Heart right ventricle (tissue), 16 donors: ENCODE measurements around the gene MAL. TPM values are rescaled to one million over a fixed set of nuclear protein-coding genes. Genes with fewer than 3 reads are reported as not detected.

Experiments used
- ATAC-seq, 8 donors: fragments of 200-7000 bp; cut with Tn5 transposase; one replicate each; pipeline ENCODE4 v1.9.1; 2020; ENCODE audit warnings: mild to moderate bottlenecking in 8 of 8, moderate library complexity in 8 of 8, moderate number of reproducible peaks in 1 of 8
- DNase-seq, 2 donors: peaks; one replicate each; pipeline ENCODE4 v3.0.0-alpha.2; 2020
- H3K27ac ChIP-seq, 10 donors: fragments of 200-600 bp; sonication (generic) in 2 of 10; one replicate each; pipeline versions ENCODE4 v1.5.0 to v1.8.0; 2020 to 2022; ENCODE audit warnings: mild to moderate bottlenecking in 3 of 10
- H3K27me3 ChIP-seq, 7 donors: fragments of 200-600 bp; one replicate each; pipeline ENCODE4 v1.8.0; 2021 to 2022; ENCODE audit warnings: mild to moderate bottlenecking in 2 of 7
- H3K36me3 ChIP-seq, 9 donors: fragments of 200-600 bp; sonication (generic) in 1 of 9; one replicate each; pipeline versions ENCODE4 v1.5.0 to v1.8.0; 2020 to 2022; ENCODE audit warnings: mild to moderate bottlenecking in 2 of 9
- H3K4me1 ChIP-seq, 9 donors: fragments of 200-600 bp; sonication (generic) in 1 of 9; one replicate each; pipeline versions ENCODE4 v1.5.0 to v1.8.0; 2020 to 2022; ENCODE audit warnings: mild to moderate bottlenecking in 4 of 9
- H3K4me3 ChIP-seq, 10 donors: fragments of 200-600 bp; sonication (generic) in 2 of 10; one replicate each; pipeline versions ENCODE4 v1.5.0 to v1.8.0; 2020 to 2022; ENCODE audit warnings: mild to moderate bottlenecking in 7 of 10, moderate library complexity in 2 of 10
- H3K9me3 ChIP-seq, 11 donors: fragments of 200-600 bp in 10 of 11; sonication (generic) in 2 of 11; one replicate each; pipeline versions ENCODE4 v1.5.0 to v1.8.0; 2013 to 2022; ENCODE audit warnings: mild to moderate bottlenecking in 2 of 11, control low read depth in 1 of 11, moderate library complexity in 1 of 11
- WGBS, 2 donors: extraction: QIAGEN DNeasy Blood & Tissue Kit; methylation state at CpG; one replicate each; pipeline ENCODE4 v1.1.7; 2013; ENCODE audit warnings: inconsistent platforms in 1 of 2; 5-methylcytosine and 5-hydroxymethylcytosine counted together
- intact Hi-C, 10 donors: fragments of 100-400 bp; cut with DNase I; formaldehyde crosslinking; loops; one replicate each; pipeline versions ENCODE4 v1.11.1 to v1.14.2; 2022
- polyA plus RNA-seq, 2 donors: library from polyadenylated mRNA; stranded (reverse); fragments of 200-250 nt; gene quantifications; one replicate each; pipeline ENCODE4 v1.2.3, GENCODE V29; 2013
- total RNA-seq, 10 donors: library from RNA; stranded (reverse); fragmentation: NEBNext Ultra II Directional in 3 of 10; extraction: Animal tissue kit (Norgen Biotek cat#: 25700) in 3 of 10; gene quantifications; one replicate each; pipeline versions ENCODE4 v1.2.1 to v1.2.4, GENCODE V29; 2021 to 2023
- TF ChIP-seq, protein P1 (sequence below), 9 donors: fragments of 200-600 bp; sonication (generic) in 2 of 9; IDR thresholded peaks; one replicate each; pipeline versions ENCODE4 v1.5.0 to v1.8.0; 2021 to 2022; ENCODE audit warnings: antibody characterized with exemption in 9 of 9, mild to moderate bottlenecking in 5 of 9, moderate library complexity in 1 of 9
- donor health status: Arrhythmogenic right ventricular cardiomyopathy.
- donor health status: ischemic (EF 13 %, LVEDD 7.1; RV severe dilation, severe dysfunction).
- donor health status: healthy with polysubstance abuse.
- donor health status: DM: no; HTN: yes; CAD: no.
- donor health status: DM: no; HTN: no; CAD: no.
- donor health status: ischemic (EF 25% LVEDD 6.9; RV normal size, moderate dysfunction).
- donor health status: ischemic (EF 25% LVEDD 5.7; RV mildly dilated, moderate dysfunction).
- donor health status: healthy.
- donor health status: DM: yes; HTN: yes; CAD: no.
- donor health status: Ischemic cardiomyopathy.
- donor health status: ischemic (EF 35%, LVEDD 5.7; RV mildly dilated, moderate dysfunction).
- donor health status: nonischemic (EF 11% LVEDD 7.7; RV severe dilation, severe dysfunction).
- donor health status: DM: yes; HTN: yes; CAD: no.
- donor health status: PGD.
- donor health status: ischemic (EF 29% LVEDD 5.4; RV normal size, mild dysfunction).
- donor health status: nonischemic (EF 23%, LVEDD 6.1; RV moderate dilation, normal function).

Gene MAL
- total and polyA plus RNA-seq, 12 donors, result 1.5 to 10.5 (median 3.6) TPM

DNA sequence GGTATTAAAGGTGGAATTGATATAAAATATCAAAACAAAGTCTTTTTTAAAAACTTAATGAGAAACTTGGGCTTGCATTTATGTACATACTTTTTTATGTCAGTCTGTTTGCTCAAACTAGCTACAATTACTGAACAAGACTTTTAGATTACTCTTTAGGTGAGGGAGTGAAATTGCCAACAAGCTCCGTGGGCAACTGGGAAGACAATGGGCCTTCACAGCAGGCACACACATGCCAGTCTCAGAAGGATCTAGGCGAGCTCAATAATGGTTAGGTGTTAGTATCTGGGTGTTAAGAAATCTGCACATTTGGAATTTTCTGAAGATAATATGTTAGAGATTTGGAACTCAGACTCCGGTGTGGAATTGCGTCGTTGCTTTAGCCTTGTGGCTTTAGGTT lies 23.0 kb upstream of the MAL start:
- Histone ChIP-seq H3K36me3 (no peaks in the 10 kb centered on the region), H3K9me3 (no peaks in the 10 kb centered on the region), H3K27ac (no peak overlapping the region), H3K27me3 (peaks cover 0 to 45% (median 26%) of the 10 kb centered on the region in 7 donors), H3K4me1 (peaks cover 0 to 2% (median 0%) of the 10 kb centered on the region in 9 donors), H3K4me3 (no peak overlapping the region)
- TF ChIP-seq, protein P1, sequence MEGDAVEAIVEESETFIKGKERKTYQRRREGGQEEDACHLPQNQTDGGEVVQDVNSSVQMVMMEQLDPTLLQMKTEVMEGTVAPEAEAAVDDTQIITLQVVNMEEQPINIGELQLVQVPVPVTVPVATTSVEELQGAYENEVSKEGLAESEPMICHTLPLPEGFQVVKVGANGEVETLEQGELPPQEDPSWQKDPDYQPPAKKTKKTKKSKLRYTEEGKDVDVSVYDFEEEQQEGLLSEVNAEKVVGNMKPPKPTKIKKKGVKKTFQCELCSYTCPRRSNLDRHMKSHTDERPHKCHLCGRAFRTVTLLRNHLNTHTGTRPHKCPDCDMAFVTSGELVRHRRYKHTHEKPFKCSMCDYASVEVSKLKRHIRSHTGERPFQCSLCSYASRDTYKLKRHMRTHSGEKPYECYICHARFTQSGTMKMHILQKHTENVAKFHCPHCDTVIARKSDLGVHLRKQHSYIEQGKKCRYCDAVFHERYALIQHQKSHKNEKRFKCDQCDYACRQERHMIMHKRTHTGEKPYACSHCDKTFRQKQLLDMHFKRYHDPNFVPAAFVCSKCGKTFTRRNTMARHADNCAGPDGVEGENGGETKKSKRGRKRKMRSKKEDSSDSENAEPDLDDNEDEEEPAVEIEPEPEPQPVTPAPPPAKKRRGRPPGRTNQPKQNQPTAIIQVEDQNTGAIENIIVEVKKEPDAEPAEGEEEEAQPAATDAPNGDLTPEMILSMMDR (IDR thresholded peaks at IDR 0.05), result no peak
- DNase-seq, result no peak
- intact Hi-C loops, result no loop called here
- ATAC-seq, result no peak
- 82 to 87% methylated on average over 5 of the region's 5 CpGs for WGBS, 2 donors

DNA sequence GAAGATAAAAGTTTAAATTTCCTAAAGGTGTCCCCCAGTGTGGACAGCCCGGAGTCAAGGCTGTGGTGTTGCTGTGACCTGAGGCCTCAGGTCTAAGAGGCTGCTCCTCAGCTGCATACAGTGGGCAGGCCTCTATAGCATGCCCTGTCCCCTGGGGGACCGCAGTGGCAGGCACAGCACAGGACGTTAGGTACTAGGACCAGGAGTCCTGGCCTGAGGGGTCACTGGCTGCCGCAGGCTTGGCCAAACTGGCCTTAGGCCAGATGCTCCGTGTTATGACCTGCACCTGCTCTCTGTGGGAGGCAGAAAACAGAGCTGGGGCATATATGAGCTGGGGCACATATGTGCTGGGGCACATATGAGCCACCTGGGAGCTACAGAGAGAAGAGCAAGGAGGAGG lies 21.2 kb upstream of the MAL start:
- WGBS, 2 donors, result 65 to 70% methylated on average over 5 of the region's 5 CpGs
- intact Hi-C loops, result no loop called here
- no peak for DNase-seq

DNA sequence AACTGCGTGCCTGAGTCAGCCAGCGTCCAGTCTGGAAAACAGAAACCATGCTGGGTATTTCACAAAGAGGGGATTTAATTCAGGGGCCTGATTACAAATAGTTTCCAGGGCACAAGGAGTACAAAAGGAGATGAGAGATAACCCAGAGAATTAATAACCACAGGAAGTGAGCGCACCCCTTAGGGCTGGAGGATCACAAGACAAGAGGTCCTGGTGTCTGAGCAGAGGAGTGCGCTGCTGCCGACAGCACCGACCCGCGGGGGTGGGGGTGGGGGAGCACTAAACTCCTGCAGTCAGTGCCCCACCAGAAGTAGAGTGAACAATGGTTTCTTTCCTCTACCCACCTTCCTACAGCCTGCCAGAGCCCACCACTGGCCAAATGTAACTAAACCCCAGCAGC lies 20.8 kb upstream of the MAL start:
- TF ChIP-seq, protein P1 (IDR thresholded peaks at IDR 0.05), result no peak
- no peaks in the 10 kb centered on the region for H3K36me3 ChIP-seq
- no peak for DNase-seq
- H3K9me3 ChIP-seq, result no peaks in the 10 kb centered on the region
- no peak overlapping the region for H3K27ac ChIP-seq
- H3K4me3 ChIP-seq, result no peak overlapping the region
- H3K27me3 ChIP-seq, result peaks cover 0 to 23% (median 4%) of the 10 kb centered on the region in 7 donors
- no peak for ATAC-seq
- intact Hi-C loops, result no loop called here
- 34 to 44% methylated on average over 8 of the region's 8 CpGs for WGBS, 2 donors
- peaks cover 0 to 11% (median 0%) of the 10 kb centered on the region in 9 donors for H3K4me1 ChIP-seq

More for the DNA sequence above, 21.2 kb upstream of the MAL start:
- no peaks in the 10 kb centered on the region for H3K36me3 ChIP-seq
- H3K4me1 ChIP-seq, result peaks cover 0 to 11% (median 0%) of the 10 kb centered on the region in 9 donors
- ATAC-seq, result no peak
- TF ChIP-seq, protein P1 (IDR thresholded peaks at IDR 0.05), result no peak
- H3K27me3 ChIP-seq, result peaks cover 0 to 27% (median 8%) of the 10 kb centered on the region in 7 donors
- no peak overlapping the region for H3K27ac ChIP-seq
- no peak overlapping the region for H3K4me3 ChIP-seq
- no peaks in the 10 kb centered on the region for H3K9me3 ChIP-seq

DNA sequence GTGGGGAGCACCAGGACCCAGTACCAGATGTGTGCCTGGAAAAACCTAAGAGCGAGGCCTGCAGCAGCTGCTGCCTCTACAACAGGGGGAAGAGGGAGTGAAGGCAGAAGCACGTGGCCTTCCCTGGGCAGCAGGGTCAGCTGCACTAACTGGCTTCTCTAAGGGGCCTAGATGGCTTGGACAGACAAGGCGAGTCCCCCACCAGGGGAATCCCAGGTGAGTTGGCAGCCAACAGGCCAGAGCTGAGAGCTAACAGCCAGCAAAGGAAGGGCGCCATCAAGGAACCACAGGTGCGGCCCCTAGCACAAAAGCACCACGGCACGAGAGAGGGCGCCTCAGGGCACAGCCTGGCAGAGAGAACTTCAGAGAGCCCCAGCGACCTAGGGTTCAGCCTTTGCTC lies 19.8 kb upstream of the MAL start:
- TF ChIP-seq, protein P1 (IDR thresholded peaks at IDR 0.05), result no peak
- intact Hi-C loops, result no loop called here
- Histone ChIP-seq H3K27me3 (peaks cover 0 to 22% (median 0%) of the 10 kb centered on the region in 7 donors), H3K36me3 (no peaks in the 10 kb centered on the region), H3K9me3 (no peaks in the 10 kb centered on the region), H3K27ac (no peak overlapping the region), H3K4me3 (no peak overlapping the region), H3K4me1 (peaks cover 0 to 11% (median 0%) of the 10 kb centered on the region in 9 donors)
- no peak for DNase-seq
- ATAC-seq, result no peak
- WGBS, 2 donors, result 86 to 88% methylated on average over 9 of the region's 9 CpGs
